GM19463 (cell line): ENCODE results near the gene MFSD2A.
"Not testable (repeated sequence)": the region's sequence is repeated elsewhere in the genome, so short reads cannot be mapped to it uniquely, and the experiment has no call there.

Experiments used
- ATAC-seq: cut with Tn5 transposase; IDR thresholded peaks from one replicate; pipeline ENCODE4 v1.9.1; 2021; ENCODE audit warnings: mild to moderate bottlenecking, moderate library complexity; ENCODE audit not compliant: unreplicated experiment

MFSD2A gene

GRCh38 chr1:39954870-39955546 is at the start of gene MFSD2A:
TSS of gene MFSD2A (plus strand) at chr1:39955145. CDS start at chr1:39955293, 148 bp downstream.
- peak; percentile 88 for ATAC-seq

DNA sequence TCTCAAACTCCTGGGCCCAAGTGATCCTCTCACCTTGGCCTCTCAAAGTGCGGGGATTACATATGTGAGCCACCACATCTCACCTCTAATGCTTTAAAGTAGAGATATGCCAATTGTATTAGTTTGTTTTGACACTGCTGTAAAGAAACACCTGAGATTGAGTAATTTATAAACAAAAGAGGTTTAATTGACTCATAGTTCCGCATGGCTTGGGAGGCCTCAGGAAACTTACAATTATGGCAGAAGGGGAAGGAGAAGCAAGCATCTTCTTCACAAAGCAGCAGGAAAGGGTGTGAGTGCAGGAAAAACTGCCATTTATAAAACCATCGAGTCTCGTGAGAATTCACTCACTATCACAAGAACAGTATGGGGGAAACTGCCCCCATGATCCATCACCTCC is 49.8 kb upstream of the MFSD2A start:
- no peak for ATAC-seq

DNA sequence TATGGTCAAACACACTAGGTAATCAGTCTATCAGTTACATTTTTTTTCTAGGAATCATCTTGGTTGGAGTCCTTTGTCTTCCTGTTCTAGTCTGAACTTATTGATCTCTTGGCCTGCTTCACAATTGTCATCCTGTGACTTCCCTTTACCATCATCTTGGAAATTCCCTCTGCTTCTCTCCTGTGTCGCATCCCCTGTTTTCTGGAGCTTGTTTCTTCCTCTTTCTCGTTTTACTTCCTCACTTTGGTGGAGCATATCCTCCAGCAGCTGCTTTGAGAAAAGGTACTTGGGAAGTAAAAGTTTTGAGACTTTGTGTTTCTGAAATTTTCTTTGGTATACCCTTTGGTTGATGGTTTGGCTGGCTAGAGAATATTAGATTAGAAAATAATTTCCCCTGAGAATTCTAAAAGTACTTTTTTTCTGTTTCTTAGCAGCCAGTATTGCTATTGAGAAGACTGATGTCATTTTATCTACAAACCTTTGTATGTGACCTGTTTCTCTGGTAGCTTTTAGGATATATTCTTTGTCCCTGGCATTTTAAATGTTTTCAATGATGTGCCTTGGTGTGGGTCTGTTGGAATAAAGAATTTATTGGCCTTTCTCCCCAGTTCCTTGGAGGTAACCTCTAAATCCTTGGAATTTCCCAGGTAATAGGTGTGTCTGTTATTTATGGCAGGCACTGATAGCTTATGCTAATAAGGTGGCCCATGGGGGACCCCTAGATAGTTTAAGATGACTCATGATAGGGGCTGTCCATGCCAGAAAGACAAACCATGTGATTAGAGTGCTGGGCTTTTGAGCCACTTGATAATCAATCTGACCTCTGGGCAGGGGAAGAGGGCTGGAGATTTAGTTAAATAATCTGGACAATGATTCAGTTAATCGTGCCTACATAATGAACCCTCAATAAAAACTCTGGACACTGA is 47.2 kb upstream of the MFSD2A start:
- ATAC-seq: no peak

DNA sequence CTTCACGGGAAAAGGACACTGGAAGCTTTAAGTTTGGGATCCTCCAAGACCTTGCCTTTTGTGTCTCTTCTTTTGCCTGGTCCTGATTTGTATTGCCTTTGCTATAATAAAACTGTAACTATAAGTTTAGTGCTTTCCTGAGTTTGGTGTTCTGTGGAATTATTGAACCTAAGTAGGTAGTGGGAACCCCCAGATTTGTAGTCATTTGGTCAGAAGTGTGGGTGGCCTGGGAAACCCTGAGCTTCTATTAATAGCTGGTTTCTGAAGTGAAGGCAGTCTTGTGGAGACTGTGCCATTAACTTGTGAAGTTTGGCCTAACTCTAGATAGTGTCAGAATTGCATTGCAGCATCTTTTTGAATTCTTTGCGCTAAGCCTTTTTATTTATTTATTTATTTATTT is 46.4 kb upstream of the MFSD2A start:
- no peak for ATAC-seq

- no peak for ATAC-seq
Observed at GRCh38 chr1:39910263-39910662, 44.7 kb upstream of the MFSD2A start.

DNA sequence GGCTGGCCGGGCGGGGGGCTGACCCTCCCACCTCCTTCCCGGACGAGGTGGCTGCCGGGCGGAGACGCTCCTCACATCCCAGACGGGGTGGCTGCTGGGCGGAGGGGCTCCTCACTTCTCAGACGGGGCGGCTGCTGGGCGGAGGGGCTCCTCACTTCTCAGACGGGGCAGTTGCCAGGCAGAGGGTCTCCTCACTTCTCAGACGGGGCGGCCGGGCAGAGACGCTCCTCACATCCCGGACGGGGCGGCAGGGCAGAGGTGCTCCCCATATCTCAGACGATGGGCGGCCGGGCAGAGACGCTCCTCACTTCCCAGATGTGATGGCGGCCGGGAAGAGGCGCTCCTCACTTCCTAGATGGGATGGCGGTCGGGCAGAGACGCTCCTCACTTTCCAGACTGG is 41.8 kb upstream of the MFSD2A start:
- not testable (repeated sequence) for ATAC-seq

GRCh38 chr1:39915499-39916129 is 39.3 kb upstream of the MFSD2A start:
- no peak for ATAC-seq

GRCh38 chr1:39917825-39918224 is 37.1 kb upstream of the MFSD2A start:
- no peak for ATAC-seq

- ATAC-seq: no peak
Observed at GRCh38 chr1:39919545-39919944, 35.4 kb upstream of the MFSD2A start.

DNA sequence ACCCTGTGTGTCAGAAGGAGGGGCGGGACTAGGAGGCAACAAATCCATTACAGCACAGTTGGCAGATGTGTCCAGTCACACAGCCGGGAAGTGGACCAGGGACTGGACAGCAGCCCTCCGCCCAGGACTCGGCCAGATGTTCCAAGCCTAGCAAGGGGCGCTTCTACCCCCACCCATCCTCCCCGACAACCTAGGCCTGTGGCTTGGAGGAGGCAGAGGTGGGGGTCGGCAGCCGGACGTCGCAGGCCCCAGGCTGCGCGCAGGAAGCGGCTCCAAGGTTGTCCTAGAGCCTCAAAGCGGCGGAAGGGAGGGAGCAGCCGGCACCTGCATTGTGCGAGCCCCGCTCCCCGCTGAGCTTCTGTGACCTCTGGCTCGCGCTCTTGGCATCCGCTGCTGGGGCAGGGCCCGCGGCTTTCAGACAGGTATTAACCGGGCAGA is 32.7 kb upstream of the MFSD2A start:
- ATAC-seq: no peak

DNA sequence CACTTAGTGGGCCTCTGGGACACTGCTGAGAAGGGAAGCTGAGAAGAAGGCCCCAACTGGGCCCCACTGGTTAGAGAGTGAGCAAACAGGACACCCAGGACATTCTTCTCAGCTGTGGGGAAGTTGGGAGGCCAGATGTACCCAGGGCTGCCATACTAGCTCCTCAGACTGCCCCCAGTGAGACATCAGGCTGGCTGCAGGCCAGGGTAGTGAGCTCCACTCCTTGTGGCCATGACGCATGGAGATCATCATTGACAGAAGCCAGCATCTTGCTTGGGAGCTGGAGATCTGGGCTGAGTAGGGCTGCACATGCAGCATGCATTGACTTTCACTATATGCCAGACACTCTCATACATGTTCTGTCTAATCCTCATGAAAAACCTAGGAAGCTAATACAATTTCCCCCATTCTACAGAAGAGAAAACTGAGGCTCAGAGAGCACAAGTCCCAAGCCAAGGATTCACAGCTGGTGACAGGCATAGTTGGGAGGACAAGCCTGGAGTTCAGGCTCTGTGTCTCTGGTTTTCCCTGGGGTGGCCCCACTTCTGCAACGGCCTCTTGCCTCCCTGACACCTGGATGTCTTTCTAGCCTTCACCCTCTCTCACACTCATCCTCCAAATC is 29.1 kb upstream of the MFSD2A start:
- no peak for ATAC-seq

DNA sequence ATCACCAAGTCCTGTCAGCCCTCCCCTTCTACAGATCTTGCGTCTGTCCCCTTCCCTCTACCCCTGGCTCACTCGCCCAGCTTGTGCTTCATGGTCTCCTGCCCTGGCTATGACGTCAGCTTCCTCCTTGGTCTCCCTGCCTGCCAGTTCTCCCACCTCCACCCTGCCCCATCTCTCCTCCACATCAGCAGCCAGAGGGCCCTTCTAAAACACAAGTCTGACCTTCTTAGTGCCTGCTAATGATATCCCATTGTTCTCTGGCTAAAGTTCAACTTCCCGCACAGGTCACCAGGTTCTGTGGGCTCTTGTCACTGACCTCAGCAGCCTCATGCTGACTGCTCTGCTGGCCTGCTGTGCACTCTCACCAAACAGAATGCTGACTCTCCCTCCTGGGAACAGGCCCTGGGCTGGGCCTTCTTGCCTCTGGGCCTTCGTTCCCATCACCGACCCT is 28.6 kb upstream of the MFSD2A start:
- ATAC-seq: no peak

- no peak for ATAC-seq
Observed at GRCh38 chr1:39926820-39927219, 28.1 kb upstream of the MFSD2A start.

DNA sequence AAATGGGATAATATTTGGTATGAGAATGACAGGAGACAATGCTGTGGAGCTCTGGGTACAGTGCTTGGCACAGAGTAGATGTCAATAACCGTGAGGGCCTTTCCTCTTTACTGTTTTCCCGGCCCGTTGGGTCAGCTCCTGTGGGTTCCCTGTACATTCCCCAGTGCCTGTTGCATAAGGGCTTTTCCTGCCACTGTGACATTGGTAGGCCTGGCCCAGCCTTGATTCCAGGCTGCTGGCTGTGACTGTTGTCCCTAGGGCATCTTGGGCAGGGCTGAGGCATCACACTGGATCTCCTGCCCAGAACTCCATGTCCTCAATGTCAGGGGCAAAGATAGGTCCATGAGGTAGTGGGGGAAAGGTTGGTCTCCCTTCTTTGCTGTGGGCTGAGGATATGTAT is 27.4 kb upstream of the MFSD2A start:
- no peak for ATAC-seq

DNA sequence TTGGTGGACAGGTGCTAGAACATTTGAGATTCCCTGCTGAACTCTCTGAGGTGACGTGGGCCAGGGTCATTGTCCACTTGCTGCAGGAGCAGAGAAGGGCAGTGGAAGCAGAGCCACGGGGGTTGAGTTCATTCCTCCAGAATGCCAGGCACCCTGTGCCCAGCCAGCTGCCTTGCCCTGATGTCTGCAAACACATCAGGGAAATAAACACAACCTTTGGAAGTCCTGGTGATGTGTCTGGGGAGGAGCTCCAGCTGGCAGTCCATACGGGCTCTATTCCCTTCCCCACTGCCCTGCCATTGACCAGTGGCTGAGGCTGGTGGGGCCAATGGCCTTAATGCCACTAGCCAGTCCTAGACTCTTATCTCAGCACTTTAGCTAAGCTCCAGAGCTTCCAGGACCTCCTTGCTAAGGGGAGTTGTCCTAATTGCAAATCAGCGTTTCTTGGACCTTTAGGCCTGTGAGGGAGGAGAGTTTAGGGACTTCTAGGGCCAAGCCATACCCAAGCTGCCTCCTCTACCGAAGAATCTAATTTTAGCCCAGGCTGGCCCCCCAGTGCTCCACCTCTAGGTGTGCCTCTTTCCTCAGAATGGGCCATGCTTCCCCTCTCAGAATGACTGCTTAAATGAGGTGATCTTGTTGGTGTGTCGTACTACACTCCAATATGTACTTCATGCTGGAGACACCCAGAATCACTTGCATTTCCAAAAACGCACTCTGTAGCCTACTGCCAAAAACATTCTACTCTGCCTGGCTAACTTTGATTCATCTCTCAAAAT is 25.9 kb upstream of the MFSD2A start:
- ATAC-seq: no peak

GRCh38 chr1:39933956-39934941 is 20.7 kb upstream of the MFSD2A start:
- ATAC-seq: no peak

GRCh38 chr1:39936724-39937491 is 18.0 kb upstream of the MFSD2A start:
- ATAC-seq: no peak

- no peak for ATAC-seq
Observed at GRCh38 chr1:39938856-39939255, 16.1 kb upstream of the MFSD2A start.
